ENCODE data around the gene TRMT2A.
A peak's percentile ranks its signal among the peaks of the same experiment; 100 is the strongest.

TRMT2A gene

GRCh38 chr22:20116376-20116950, 563 bp downstream of the TRMT2A start:
- no peak for DNase-seq (ENCODE audit: low read depth)
- H3K4me3 ChIP-seq (ENCODE audit: low read length), result peak overlapping the region; percentile 90
- no peak for TF ChIP-seq CTCF (conservative IDR thresholded peaks at IDR 0.05; ENCODE audit: low read depth, low read length)

GRCh38 chr22:20115691-20116375, 1.2 kb downstream of the TRMT2A start, which contains the start of gene RANBP1:
RANBP1 (plus strand) TSS chr22:20116104; CDS start chr22:20116185, 81 bp downstream.
- no peak for DNase-seq (ENCODE audit: low read depth)
- peak within 1 kb of the TSS; percentile 90 for H3K4me3 ChIP-seq (ENCODE audit: low read length)
- TF ChIP-seq CTCF (conservative IDR thresholded peaks at IDR 0.05; ENCODE audit: low read depth, low read length), result no peak

- DNase-seq (ENCODE audit: low read depth), result no peak
- H3K4me3 ChIP-seq (ENCODE audit: low read length), result no peak overlapping the region
- TF ChIP-seq CTCF (conservative IDR thresholded peaks at IDR 0.05; ENCODE audit: low read depth, low read length), result no peak
Observed at GRCh38 chr22:20114506-20115475, 2.2 kb downstream of the TRMT2A start.

DNA sequence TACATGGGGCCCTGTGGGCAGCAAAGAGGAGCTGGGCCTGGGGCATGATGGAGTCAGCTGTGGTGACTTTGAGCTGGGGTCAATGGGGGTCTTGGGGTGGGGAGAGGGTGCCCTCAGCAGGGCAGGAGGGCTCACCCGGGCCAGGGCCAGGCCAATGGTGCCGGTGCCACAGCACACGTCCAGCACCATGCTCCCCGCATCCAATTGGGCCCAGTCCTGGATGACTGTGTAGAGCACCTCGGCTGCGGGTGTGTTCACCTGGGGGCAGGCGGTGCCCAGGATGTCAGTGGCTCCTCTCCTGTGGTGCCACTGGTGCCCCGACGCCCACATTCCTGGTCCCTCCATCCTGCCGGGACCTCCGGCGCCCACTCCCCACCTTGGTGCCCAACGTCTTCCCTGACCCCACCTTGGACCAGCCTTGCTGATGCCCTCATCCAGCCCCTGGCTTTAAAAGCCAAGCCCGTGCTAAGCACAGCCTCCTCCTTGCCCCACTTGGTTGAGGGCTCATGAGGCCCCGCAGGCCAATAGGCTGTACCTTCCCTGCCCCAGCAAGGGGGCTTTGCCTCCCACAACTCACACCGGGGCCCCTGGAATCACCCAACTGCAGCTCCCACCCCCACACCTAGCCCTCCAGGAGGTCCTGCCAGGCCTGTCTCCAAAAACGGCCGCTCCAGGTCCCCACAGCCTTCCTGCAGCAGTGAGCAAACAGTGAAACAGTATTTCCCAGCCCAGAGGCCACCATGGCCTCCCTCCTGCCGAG, 3.3 kb downstream of the TRMT2A start:
- no peak for TF ChIP-seq CTCF (conservative IDR thresholded peaks at IDR 0.05; ENCODE audit: low read depth, low read length)
- DNase-seq (ENCODE audit: low read depth), result no peak
- H3K4me3 ChIP-seq (ENCODE audit: low read length), result no peak overlapping the region

- no peak for TF ChIP-seq CTCF (conservative IDR thresholded peaks at IDR 0.05; ENCODE audit: low read depth, low read length)
- DNase-seq (ENCODE audit: low read depth), result no peak
- H3K4me3 ChIP-seq (ENCODE audit: low read length), result no peak overlapping the region
Observed at GRCh38 chr22:20112623-20113511, 4.2 kb downstream of the TRMT2A start.

Measured in retinal pigment epithelial cell (primary cell).